Lower leg skin (tissue), 4 donors: ENCODE measurements around the gene AP3B1. TPM values are rescaled to one million over a fixed set of nuclear protein-coding genes. Genes with fewer than 3 reads are reported as not detected.

Experiments used
- DNase-seq, 2 donors: peaks; one replicate each; pipeline ENCODE4 v3.0.0-alpha.2; 2019; ENCODE audit warnings: low spot score in 2 of 2
- H3K4me3 ChIP-seq: fragments of 200-600 bp; sonication (generic); 2 replicates; pipeline ENCODE4 v1.5.1; 2017; ENCODE audit warnings: mild to moderate bottlenecking, low read depth; ENCODE audit not compliant: poor library complexity, severe bottlenecking
- CTCF ChIP-seq, 3 donors: fragments of 450-650 bp; IDR thresholded peaks; one replicate each; pipeline ENCODE4 v1.5.1; 2016; ENCODE audit warnings: antibody characterized with exemption in 3 of 3, mild to moderate bottlenecking in 3 of 3, moderate library complexity in 2 of 3
- POLR2A ChIP-seq, 2 donors: fragments of 450-650 bp; IDR thresholded peaks; one replicate each; pipeline ENCODE4 v1.6.1; 2016 to 2017; ENCODE audit warnings: antibody characterized with exemption in 2 of 2, mild to moderate bottlenecking in 1 of 2, moderate library complexity in 1 of 2
- WGBS, 2 donors: methylation state at CpG; one replicate each; pipeline ENCODE4 v1.1.5; 2018; 5-methylcytosine and 5-hydroxymethylcytosine counted together
- intact Hi-C: fragments of 100-400 bp; cut with DNase I; formaldehyde crosslinking; loops from one replicate; pipeline ENCODE4 v1.15.0; 2023; ENCODE audit warnings: low total_unique reads
- total RNA-seq, 4 donors: library from RNA; depleted of rRNA; stranded (reverse); fragments of >200 nt; gene quantifications; one replicate each; pipeline ENCODE4 v1.1.0, GENCODE V29; 2016

The AP3B1 gene
- total RNA-seq, 4 donors from 2014 or later, result 23.5 to 37.7 (median 33.3) TPM

- 80 to 84% methylated on average over 5 of the region's 5 CpGs for WGBS, 2 donors
- no peak overlapping the region for H3K4me3 ChIP-seq
- TF ChIP-seq CTCF (IDR thresholded peaks at IDR 0.05), result no peak
- no peak for TF ChIP-seq POLR2A (IDR thresholded peaks at IDR 0.05)
- DNase-seq, result no peak
- intact Hi-C loops, result no loop called here
These were observed 274.8 kb downstream of the AP3B1 start for GRCh38 chr5:78019744-78020143.

- intact Hi-C loops, result no loop called here
- no peak for TF ChIP-seq POLR2A (IDR thresholded peaks at IDR 0.05)
- no peak for TF ChIP-seq CTCF (IDR thresholded peaks at IDR 0.05)
- 93 to 94% methylated on average over 3 of the region's 3 CpGs for WGBS, 2 donors
- DNase-seq, result no peak
- no peak overlapping the region for H3K4me3 ChIP-seq
These were observed 277.5 kb downstream of the AP3B1 start for GRCh38 chr5:78016863-78017529.

- 76 to 77% methylated on average over 5 of the region's 5 CpGs for WGBS, 2 donors
These were observed 284.5 kb downstream of the AP3B1 start for GRCh38 chr5:78009937-78010527.

GRCh38 chr5:78008356-78008967 is 286.0 kb downstream of the AP3B1 start:
- TF ChIP-seq POLR2A (IDR thresholded peaks at IDR 0.05), result no peak
- TF ChIP-seq CTCF (IDR thresholded peaks at IDR 0.05), result no peak
- no peak for DNase-seq
- H3K4me3 ChIP-seq, result no peak overlapping the region
- 61 to 81% methylated on average over 1 of the region's 1 CpG for WGBS, 2 donors
- intact Hi-C loops, result no loop called here

More at GRCh38 chr5:78009937-78010527, 284.5 kb downstream of the AP3B1 start:
- no peak overlapping the region for H3K4me3 ChIP-seq
- DNase-seq, result no peak
- intact Hi-C loops, result no loop called here
- no peak for TF ChIP-seq POLR2A (IDR thresholded peaks at IDR 0.05)
- no peak for TF ChIP-seq CTCF (IDR thresholded peaks at IDR 0.05)

GRCh38 chr5:78007233-78007632 is 287.3 kb downstream of the AP3B1 start:
- intact Hi-C loops, result no loop called here
- 94 to 95% methylated on average over 3 of the region's 3 CpGs for WGBS, 2 donors
- DNase-seq, result no peak
- H3K4me3 ChIP-seq, result no peak overlapping the region
- TF ChIP-seq POLR2A (IDR thresholded peaks at IDR 0.05) (no peak), CTCF (IDR thresholded peaks at IDR 0.05) (no peak)
